ENCODE results near the gene PSEN1.

PSEN1 gene

GRCh38 chr14:73216030-73216429 lies 79.7 kb downstream of the PSEN1 start:
- DNase-seq (ENCODE audit: extremely low read depth, low read depth) = no peak
- no peak for TF ChIP-seq CTCF (IDR thresholded peaks at IDR 0.05; ENCODE audit: low read depth, low read length)

GRCh38 chr14:73217411-73217810 lies 81.1 kb downstream of the PSEN1 start:
- no peak for DNase-seq (ENCODE audit: extremely low read depth, low read depth)
- TF ChIP-seq CTCF (IDR thresholded peaks at IDR 0.05; ENCODE audit: low read depth, low read length) = no peak

- no peak for DNase-seq (ENCODE audit: extremely low read depth, low read depth)
- no peak for TF ChIP-seq CTCF (IDR thresholded peaks at IDR 0.05; ENCODE audit: low read depth, low read length)
Observed at GRCh38 chr14:73220061-73220460, 83.8 kb downstream of the PSEN1 start.

GRCh38 chr14:73220634-73221033 lies 84.3 kb downstream of the PSEN1 start:
- DNase-seq (ENCODE audit: extremely low read depth, low read depth) = no peak

GRCh38 chr14:73221945-73222344 lies 85.6 kb downstream of the PSEN1 start:
- no peak for DNase-seq (ENCODE audit: extremely low read depth, low read depth)
- TF ChIP-seq CTCF (IDR thresholded peaks at IDR 0.05; ENCODE audit: low read depth, low read length) = no peak

More at GRCh38 chr14:73220634-73221033, 84.3 kb downstream of the PSEN1 start:
- no peak for TF ChIP-seq CTCF (IDR thresholded peaks at IDR 0.05; ENCODE audit: low read depth, low read length)

- TF ChIP-seq CTCF (IDR thresholded peaks at IDR 0.05; ENCODE audit: low read depth, low read length) = no peak
Observed at GRCh38 chr14:73223049-73223448, 86.7 kb downstream of the PSEN1 start.

GRCh38 chr14:73225496-73225895 lies 89.2 kb downstream of the PSEN1 start:
- no peak for TF ChIP-seq CTCF (IDR thresholded peaks at IDR 0.05; ENCODE audit: low read depth, low read length)
- no peak for DNase-seq (ENCODE audit: extremely low read depth, low read depth)

More at GRCh38 chr14:73223049-73223448, 86.7 kb downstream of the PSEN1 start:
- DNase-seq (ENCODE audit: extremely low read depth, low read depth) = no peak

Measured in AG09319 (cell line).